Brain pericyte (primary cell): ENCODE data around the gene NR1D2.
"Not testable (repeated sequence)": the region's sequence is repeated elsewhere in the genome, so short reads cannot be mapped to it uniquely, and the experiment has no call there.

ENCODE experiments used
- DNase-seq: peaks from one replicate; pipeline ENCODE4 v3.0.0-alpha.2; 2012; ENCODE audit warnings: low read depth, low spot score

Gene NR1D2

GRCh38 chr3:24004171-24004938 is 59.3 kb downstream of the NR1D2 start:
- DNase-seq, result no peak

GRCh38 chr3:24005669-24006068 is 60.6 kb downstream of the NR1D2 start:
- no peak for DNase-seq

- DNase-seq, result not testable (repeated sequence)
Observed at GRCh38 chr3:24010834-24011233, 65.7 kb downstream of the NR1D2 start.

- no peak for DNase-seq
Observed at GRCh38 chr3:24012589-24013269, 67.6 kb downstream of the NR1D2 start.

GRCh38 chr3:24017305-24017704 is 72.2 kb downstream of the NR1D2 start:
- DNase-seq, result no peak

GRCh38 chr3:24018784-24019570 is 73.9 kb downstream of the NR1D2 start:
- no peak for DNase-seq

GRCh38 chr3:24019585-24019984 is 74.5 kb downstream of the NR1D2 start:
- no peak for DNase-seq

GRCh38 chr3:24020036-24020691 is 75.1 kb downstream of the NR1D2 start:
- DNase-seq, result no peak

GRCh38 chr3:24023197-24023596 is 78.1 kb downstream of the NR1D2 start:
- DNase-seq, result no peak

GRCh38 chr3:24025805-24026204 is 80.7 kb downstream of the NR1D2 start:
- DNase-seq, result no peak

GRCh38 chr3:24026665-24027064 is 81.6 kb downstream of the NR1D2 start:
- DNase-seq, result not testable (repeated sequence)

GRCh38 chr3:24027946-24028345 is 82.9 kb downstream of the NR1D2 start:
- DNase-seq, result no peak
